AG10803 (cell line): ENCODE measurements around the gene CCDC18.

Experiments
- DNase-seq: peaks from one replicate; pipeline ENCODE4 v3.0.0; 2010; ENCODE audit warnings: low read depth
- H3K4me3 ChIP-seq: 2 replicates; pipeline ENCODE4 v1.5.1; 2011; ENCODE audit warnings: mild to moderate bottlenecking, low read length, control low read depth
- TF ChIP-seq, protein P1 (sequence below): conservative IDR thresholded peaks from 2 replicates; pipeline ENCODE4 v1.5.1; 2011; ENCODE audit warnings: mild to moderate bottlenecking, low read length, control low read depth, inconsistent platforms

CCDC18 gene

GRCh38 chr1:93313026-93313425 lies 132.5 kb downstream of the CCDC18 start:
- TF ChIP-seq, protein P1, sequence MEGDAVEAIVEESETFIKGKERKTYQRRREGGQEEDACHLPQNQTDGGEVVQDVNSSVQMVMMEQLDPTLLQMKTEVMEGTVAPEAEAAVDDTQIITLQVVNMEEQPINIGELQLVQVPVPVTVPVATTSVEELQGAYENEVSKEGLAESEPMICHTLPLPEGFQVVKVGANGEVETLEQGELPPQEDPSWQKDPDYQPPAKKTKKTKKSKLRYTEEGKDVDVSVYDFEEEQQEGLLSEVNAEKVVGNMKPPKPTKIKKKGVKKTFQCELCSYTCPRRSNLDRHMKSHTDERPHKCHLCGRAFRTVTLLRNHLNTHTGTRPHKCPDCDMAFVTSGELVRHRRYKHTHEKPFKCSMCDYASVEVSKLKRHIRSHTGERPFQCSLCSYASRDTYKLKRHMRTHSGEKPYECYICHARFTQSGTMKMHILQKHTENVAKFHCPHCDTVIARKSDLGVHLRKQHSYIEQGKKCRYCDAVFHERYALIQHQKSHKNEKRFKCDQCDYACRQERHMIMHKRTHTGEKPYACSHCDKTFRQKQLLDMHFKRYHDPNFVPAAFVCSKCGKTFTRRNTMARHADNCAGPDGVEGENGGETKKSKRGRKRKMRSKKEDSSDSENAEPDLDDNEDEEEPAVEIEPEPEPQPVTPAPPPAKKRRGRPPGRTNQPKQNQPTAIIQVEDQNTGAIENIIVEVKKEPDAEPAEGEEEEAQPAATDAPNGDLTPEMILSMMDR: no peak
- DNase-seq: peak; percentile 16
- H3K4me3 ChIP-seq: no peak overlapping the region

DNA sequence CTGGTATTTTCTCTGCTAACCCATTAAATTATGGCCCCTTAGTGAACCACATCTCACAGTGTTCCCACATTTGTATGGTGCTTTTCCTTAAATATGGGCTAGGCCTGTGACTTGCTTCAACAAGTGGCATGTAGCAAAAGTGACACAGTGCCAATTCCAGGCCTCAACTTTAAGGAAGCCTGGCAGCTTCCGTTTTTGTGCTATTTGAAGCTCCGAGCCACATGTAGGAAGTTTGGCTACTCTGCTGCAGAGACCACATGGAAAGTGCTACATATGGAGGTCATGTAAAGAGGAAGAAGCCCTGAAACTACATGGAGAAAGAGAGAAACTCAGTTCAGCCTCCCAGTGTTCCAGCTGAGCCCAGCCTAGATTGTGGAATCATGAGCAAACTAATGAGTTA lies 136.7 kb downstream of the CCDC18 start:
- no peak overlapping the region for H3K4me3 ChIP-seq
- TF ChIP-seq, protein P1: no peak
- DNase-seq: no peak

GRCh38 chr1:93317943-93318342 lies 137.4 kb downstream of the CCDC18 start:
- no peak for DNase-seq
- no peak overlapping the region for H3K4me3 ChIP-seq
- TF ChIP-seq, protein P1: no peak

DNA sequence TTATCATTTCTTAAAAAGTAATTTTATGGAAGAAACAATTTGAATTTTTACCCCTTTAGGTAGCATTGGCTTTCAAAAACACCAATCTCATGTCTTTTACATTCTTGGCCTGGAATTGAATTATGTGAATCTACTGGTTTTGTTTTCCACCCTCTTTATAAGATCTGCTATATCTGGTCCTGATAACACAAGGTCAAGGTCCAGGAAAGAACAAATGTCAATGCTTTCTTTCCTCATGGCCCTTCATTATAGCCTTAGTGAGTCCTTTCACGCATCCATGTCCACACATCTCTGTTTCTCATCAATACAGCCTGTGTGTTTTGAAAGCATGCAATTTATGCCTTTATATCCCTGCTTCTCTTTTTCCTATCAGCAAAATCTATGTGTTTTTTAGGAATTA lies 141.2 kb downstream of the CCDC18 start:
- TF ChIP-seq, protein P1: no peak
- DNase-seq: no peak
- H3K4me3 ChIP-seq: no peak overlapping the region

GRCh38 chr1:93322349-93322748 lies 141.8 kb downstream of the CCDC18 start:
- DNase-seq: no peak
- TF ChIP-seq, protein P1: no peak
- H3K4me3 ChIP-seq: no peak overlapping the region

- DNase-seq: no peak
- H3K4me3 ChIP-seq: no peak overlapping the region
- TF ChIP-seq, protein P1: no peak
These were observed 142.8 kb downstream of the CCDC18 start for GRCh38 chr1:93323185-93323820.
